ENCODE data around the gene JPH4. TPM values are rescaled to one million over a fixed set of nuclear protein-coding genes. Genes with fewer than 3 reads are reported as not detected.

The JPH4 gene
- total and polyA plus RNA-seq, 2 experiments from 2014 or later: 2.7 TPM

- Histone ChIP-seq H3K27me3 (peaks cover 53% of the 10 kb centered on the region), H3K27ac (no peak overlapping the region), H3K4me3 (no peak overlapping the region), H4K20me1 (ENCODE audit: insufficient read depth, poor library complexity, severe bottlenecking) (no peaks in the 10 kb centered on the region), H3K9me2 (replicated peaks; ENCODE audit: insufficient read depth) (no peaks in the 10 kb centered on the region), H2AFZ (no peak overlapping the region), H3K9me3 (ENCODE audit: low read depth) (no peaks in the 10 kb centered on the region), H3K36me3 (replicated peaks; ENCODE audit: insufficient read depth, low read depth) (no peaks in the 10 kb centered on the region), H3K4me1 (ENCODE audit: insufficient read depth) (peaks cover 12% of the 10 kb centered on the region), H3K4me2 (no peak overlapping the region), H3K79me2 (no peaks in the 10 kb centered on the region)
- 76% methylated on average over 5 of the region's 5 CpGs for WGBS (ENCODE audit: low lambda C conversion rate, missing lambda C conversion rate)
- no peak for TF ChIP-seq EZH2 (IDR thresholded peaks at IDR 0.05; ENCODE audit: borderline replicate concordance)
- TF ChIP-seq CTCF (IDR thresholded peaks at IDR 0.05; ENCODE audit: poor library complexity): no peak
- no peak for TF ChIP-seq EZH2phosphoT487 (IDR thresholded peaks at IDR 0.05; ENCODE audit: low read depth, severe bottlenecking, unreplicated experiment)
- peak; percentile 2 for DNase-seq (ENCODE audit: low spot score)
Observed at GRCh38 chr14:23573384-23574015, 5.1 kb downstream of the JPH4 start.

- Histone ChIP-seq H3K9me2 (replicated peaks; ENCODE audit: insufficient read depth) (no peaks in the 10 kb centered on the region), H3K4me1 (ENCODE audit: insufficient read depth) (peaks cover 18% of the 10 kb centered on the region), H3K4me2 (no peak overlapping the region), H4K20me1 (ENCODE audit: insufficient read depth, poor library complexity, severe bottlenecking) (no peaks in the 10 kb centered on the region), H3K27ac (no peak overlapping the region), H3K79me2 (no peaks in the 10 kb centered on the region), H3K4me3 (no peak overlapping the region), H2AFZ (no peak overlapping the region), H3K9me3 (ENCODE audit: low read depth) (no peaks in the 10 kb centered on the region), H3K27me3 (peaks cover 47% of the 10 kb centered on the region), H3K36me3 (replicated peaks; ENCODE audit: insufficient read depth, low read depth) (no peaks in the 10 kb centered on the region)
- 72% methylated on average over 4 of the region's 4 CpGs for WGBS (ENCODE audit: low lambda C conversion rate, missing lambda C conversion rate)
- TF ChIP-seq CTCF (IDR thresholded peaks at IDR 0.05; ENCODE audit: poor library complexity) (no peak), EZH2phosphoT487 (IDR thresholded peaks at IDR 0.05; ENCODE audit: low read depth, severe bottlenecking, unreplicated experiment) (no peak), EZH2 (IDR thresholded peaks at IDR 0.05; ENCODE audit: borderline replicate concordance) (no peak)
- peak; percentile 1 for DNase-seq (ENCODE audit: low spot score)
Observed at GRCh38 chr14:23572836-23573235, 5.8 kb downstream of the JPH4 start.

- Histone ChIP-seq H3K27me3 (peaks cover 43% of the 10 kb centered on the region), H3K79me2 (no peaks in the 10 kb centered on the region), H3K27ac (no peak overlapping the region), H3K4me1 (ENCODE audit: insufficient read depth) (peaks cover 19% of the 10 kb centered on the region), H4K20me1 (ENCODE audit: insufficient read depth, poor library complexity, severe bottlenecking) (no peaks in the 10 kb centered on the region), H3K9me3 (ENCODE audit: low read depth) (no peaks in the 10 kb centered on the region), H3K36me3 (replicated peaks; ENCODE audit: insufficient read depth, low read depth) (no peaks in the 10 kb centered on the region), H3K4me2 (no peak overlapping the region), H3K9me2 (replicated peaks; ENCODE audit: insufficient read depth) (no peaks in the 10 kb centered on the region), H2AFZ (no peak overlapping the region), H3K4me3 (no peak overlapping the region)
- no peak for TF ChIP-seq EZH2 (IDR thresholded peaks at IDR 0.05; ENCODE audit: borderline replicate concordance)
- 91% methylated on average over 4 of the region's 4 CpGs for WGBS (ENCODE audit: low lambda C conversion rate, missing lambda C conversion rate)
- no peak for DNase-seq (ENCODE audit: low spot score)
Observed at GRCh38 chr14:23572524-23572828, 6.1 kb downstream of the JPH4 start.

- H3K27ac ChIP-seq: no peak overlapping the region
- peaks cover 37% of the 10 kb centered on the region for H3K27me3 ChIP-seq
- H3K36me3 ChIP-seq (replicated peaks; ENCODE audit: insufficient read depth, low read depth): no peaks in the 10 kb centered on the region
- peak; percentile 4 for DNase-seq (ENCODE audit: low spot score)
- H2AFZ ChIP-seq: no peak overlapping the region
- no peak overlapping the region for H3K4me2 ChIP-seq
- no peak overlapping the region for H3K4me3 ChIP-seq
- peaks cover 2% of the 10 kb centered on the region for H3K79me2 ChIP-seq
- no peaks in the 10 kb centered on the region for H4K20me1 ChIP-seq (ENCODE audit: insufficient read depth, poor library complexity, severe bottlenecking)
- H3K4me1 ChIP-seq (ENCODE audit: insufficient read depth): peaks cover 17% of the 10 kb centered on the region
- H3K9me2 ChIP-seq (replicated peaks; ENCODE audit: insufficient read depth): no peaks in the 10 kb centered on the region
- WGBS (ENCODE audit: low lambda C conversion rate, missing lambda C conversion rate): 85% methylated on average over 13 of the region's 14 CpGs
- TF ChIP-seq EZH2 (IDR thresholded peaks at IDR 0.05; ENCODE audit: borderline replicate concordance) (no peak), EZH2phosphoT487 (IDR thresholded peaks at IDR 0.05; ENCODE audit: low read depth, severe bottlenecking, unreplicated experiment) (no peak)
- H3K9me3 ChIP-seq (ENCODE audit: low read depth): no peaks in the 10 kb centered on the region
Observed at GRCh38 chr14:23571701-23572523, 6.7 kb downstream of the JPH4 start.
